ENCODE results near the gene UGT1A8. TPM values are rescaled to one million over a fixed set of nuclear protein-coding genes. Genes with fewer than 3 reads are reported as not detected.

The UGT1A8 gene
- total and polyA plus RNA-seq, 7 donors = 1.8 to 8.8 (median 7.4) TPM; not detected in 4

DNA sequence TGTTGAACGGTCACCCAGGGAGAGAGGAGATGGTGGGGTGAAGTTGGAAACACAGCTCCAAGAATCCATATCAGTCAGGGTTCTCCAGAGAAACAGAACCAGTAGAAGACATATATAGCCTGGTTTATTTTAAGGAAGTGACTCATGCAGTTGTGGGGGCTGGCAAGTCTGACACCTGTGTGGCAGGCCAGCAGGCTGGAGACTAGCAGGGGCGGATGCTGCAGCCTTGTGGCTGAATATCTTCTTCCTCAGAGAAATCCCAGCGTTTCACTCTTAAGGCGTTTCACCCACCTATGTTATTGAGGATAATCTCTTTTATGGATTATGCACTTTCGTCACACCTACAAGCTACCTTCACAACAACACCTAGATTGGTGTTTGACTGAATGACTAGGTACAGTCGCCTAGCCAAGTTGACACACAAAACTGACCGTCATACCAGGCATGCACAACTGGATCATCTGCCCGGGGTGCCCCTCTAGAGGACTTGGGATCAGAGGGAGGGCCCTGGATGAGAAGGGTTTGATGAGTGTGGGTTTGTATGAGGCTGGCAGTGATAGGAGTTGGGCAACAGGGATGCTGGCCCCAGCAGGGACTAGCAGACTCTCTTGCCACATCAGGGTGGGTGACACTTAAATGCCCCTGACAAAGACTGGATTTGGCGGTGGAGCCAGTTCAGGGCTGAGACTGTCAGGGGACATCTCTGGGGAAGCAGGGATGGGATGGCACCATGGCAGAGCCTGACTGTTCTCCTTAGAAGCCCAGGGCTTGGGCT lies 184.1 kb downstream of the UGT1A8 start:
- 75 to 82% methylated on average over 9 of the region's 9 CpGs for WGBS, 2 donors
- TF ChIP-seq, protein P1, sequence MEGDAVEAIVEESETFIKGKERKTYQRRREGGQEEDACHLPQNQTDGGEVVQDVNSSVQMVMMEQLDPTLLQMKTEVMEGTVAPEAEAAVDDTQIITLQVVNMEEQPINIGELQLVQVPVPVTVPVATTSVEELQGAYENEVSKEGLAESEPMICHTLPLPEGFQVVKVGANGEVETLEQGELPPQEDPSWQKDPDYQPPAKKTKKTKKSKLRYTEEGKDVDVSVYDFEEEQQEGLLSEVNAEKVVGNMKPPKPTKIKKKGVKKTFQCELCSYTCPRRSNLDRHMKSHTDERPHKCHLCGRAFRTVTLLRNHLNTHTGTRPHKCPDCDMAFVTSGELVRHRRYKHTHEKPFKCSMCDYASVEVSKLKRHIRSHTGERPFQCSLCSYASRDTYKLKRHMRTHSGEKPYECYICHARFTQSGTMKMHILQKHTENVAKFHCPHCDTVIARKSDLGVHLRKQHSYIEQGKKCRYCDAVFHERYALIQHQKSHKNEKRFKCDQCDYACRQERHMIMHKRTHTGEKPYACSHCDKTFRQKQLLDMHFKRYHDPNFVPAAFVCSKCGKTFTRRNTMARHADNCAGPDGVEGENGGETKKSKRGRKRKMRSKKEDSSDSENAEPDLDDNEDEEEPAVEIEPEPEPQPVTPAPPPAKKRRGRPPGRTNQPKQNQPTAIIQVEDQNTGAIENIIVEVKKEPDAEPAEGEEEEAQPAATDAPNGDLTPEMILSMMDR (IDR thresholded peaks at IDR 0.05) = no peak
- TF ChIP-seq POLR2AphosphoS5 (IDR thresholded peaks at IDR 0.05) = no peak
- TF ChIP-seq POLR2A (IDR thresholded peaks at IDR 0.05) = no peak
- TF ChIP-seq EP300 (IDR thresholded peaks at IDR 0.05) = no peak
- Histone ChIP-seq H3K9me3 (no peaks in the 10 kb centered on the region), H3K27me3 (no peaks in the 10 kb centered on the region), H3K4me1 (no peaks in the 10 kb centered on the region), H3K4me3 (no peak overlapping the region), H3K27ac (no peak overlapping the region), H3K36me3 (no peaks in the 10 kb centered on the region)
- no peak for DNase-seq
- intact Hi-C loops (cut with DNase I) = no loop called here

DNA sequence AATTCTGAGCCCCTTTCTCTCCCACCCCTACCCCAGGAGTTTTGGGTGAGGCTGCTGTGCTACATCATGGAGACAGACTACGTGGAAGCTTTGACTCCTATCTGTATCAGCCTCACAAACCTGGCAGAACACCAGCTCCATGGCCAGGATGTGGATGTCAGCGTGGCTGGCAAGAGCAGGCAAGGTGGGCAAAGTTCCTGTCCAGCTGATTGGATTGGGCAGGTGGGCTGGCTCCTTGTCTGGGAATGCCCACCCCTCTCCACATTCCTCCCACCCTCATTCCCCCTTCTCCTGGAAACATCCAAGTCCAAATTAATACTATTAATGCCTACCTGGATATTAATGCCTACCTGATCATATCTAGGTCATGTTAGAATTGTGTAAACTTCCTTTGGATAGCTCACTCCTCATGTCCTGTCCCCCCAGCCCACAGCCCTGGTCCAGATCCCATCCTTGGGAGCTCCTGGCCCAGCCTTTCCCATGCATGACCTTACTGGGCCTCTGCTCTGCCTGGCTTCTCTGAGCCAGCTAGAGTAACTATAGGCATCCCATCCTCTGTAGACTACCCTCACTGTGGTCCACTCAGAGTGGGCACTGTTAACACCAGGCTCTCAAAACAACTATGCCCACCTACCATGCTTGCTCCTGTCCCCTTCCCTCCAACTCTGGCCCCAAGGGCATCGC lies 184.8 kb downstream of the UGT1A8 start:
- no peak for DNase-seq
- Histone ChIP-seq H3K4me1 (no peaks in the 10 kb centered on the region), H3K4me3 (no peak overlapping the region), H3K27me3 (no peaks in the 10 kb centered on the region), H3K9me3 (no peaks in the 10 kb centered on the region), H3K36me3 (no peaks in the 10 kb centered on the region), H3K27ac (no peak overlapping the region)
- TF ChIP-seq POLR2A (IDR thresholded peaks at IDR 0.05) (no peak), POLR2AphosphoS5 (IDR thresholded peaks at IDR 0.05) (no peak), EP300 (IDR thresholded peaks at IDR 0.05) (no peak)
- TF ChIP-seq, protein P1 (IDR thresholded peaks at IDR 0.05) = no peak
- intact Hi-C loops (cut with DNase I) = no loop called here
- WGBS, 2 donors = 78 to 82% methylated on average over 3 of the region's 3 CpGs

DNA sequence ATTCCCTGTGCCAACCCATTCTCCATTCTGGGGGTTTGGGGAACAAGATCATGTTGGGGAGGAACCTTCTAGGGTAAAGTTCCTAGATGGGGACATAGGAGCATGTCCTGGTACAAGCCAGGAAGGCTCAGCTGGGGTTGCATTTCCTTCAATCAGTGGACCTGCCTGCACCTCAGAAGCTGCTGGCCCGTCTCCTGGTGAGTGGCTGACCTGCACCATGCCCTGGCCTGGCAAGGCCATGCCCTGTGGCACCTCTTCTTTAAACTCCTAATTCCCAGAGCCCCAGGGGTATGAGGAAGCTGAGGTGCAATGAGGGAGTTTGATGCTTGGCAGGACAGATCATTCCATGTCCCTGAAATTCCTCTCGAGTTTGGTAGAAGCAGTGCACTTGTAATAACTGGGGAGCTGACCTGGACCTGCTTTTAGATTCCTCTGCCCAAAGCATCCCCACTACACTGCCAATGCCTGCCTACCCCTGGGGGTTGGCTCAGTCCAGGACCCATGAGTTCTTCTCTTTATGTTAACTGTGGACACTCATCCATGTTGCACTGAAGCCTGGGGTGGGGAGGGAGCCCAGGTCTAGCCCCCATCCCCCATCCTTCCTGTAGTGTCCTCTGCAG lies 186.0 kb downstream of the UGT1A8 start:
- Histone ChIP-seq H3K36me3 (no peaks in the 10 kb centered on the region), H3K4me3 (no peak overlapping the region), H3K27ac (no peak overlapping the region), H3K27me3 (no peaks in the 10 kb centered on the region), H3K4me1 (no peaks in the 10 kb centered on the region), H3K9me3 (no peaks in the 10 kb centered on the region)
- WGBS, 2 donors = 71 to 76% methylated on average over 2 of the region's 2 CpGs
- no peak for DNase-seq
- intact Hi-C loops (cut with DNase I) = no loop called here
- TF ChIP-seq, protein P1 (IDR thresholded peaks at IDR 0.05) = no peak
- TF ChIP-seq POLR2AphosphoS5 (IDR thresholded peaks at IDR 0.05) = no peak

DNA sequence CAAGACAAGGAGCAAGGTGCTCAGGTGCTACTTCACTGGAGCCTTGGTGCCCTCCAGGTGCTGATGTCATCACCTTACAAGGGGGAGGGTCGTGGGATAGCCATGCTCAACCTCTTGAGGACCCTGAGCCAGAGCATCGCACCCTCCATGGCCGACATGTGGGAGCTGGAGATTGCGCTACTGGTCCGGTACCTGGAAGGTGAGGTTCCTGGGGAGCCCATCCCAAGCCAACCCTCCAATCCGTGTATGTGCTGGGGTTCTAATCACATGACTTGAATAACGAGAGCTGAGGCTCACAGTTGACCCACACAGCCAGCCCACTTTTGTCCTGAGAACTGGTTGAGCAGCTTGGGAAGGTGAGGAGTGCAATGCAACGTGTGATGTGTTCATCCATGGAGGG lies 186.6 kb downstream of the UGT1A8 start:
- no peak for TF ChIP-seq EP300 (IDR thresholded peaks at IDR 0.05)
- TF ChIP-seq POLR2AphosphoS5 (IDR thresholded peaks at IDR 0.05) = no peak
- TF ChIP-seq POLR2A (IDR thresholded peaks at IDR 0.05) = no peak
- TF ChIP-seq, protein P1 (IDR thresholded peaks at IDR 0.05) = no peak
- Histone ChIP-seq H3K36me3 (no peaks in the 10 kb centered on the region), H3K27me3 (peaks cover 0 to 5% (median 0%) of the 10 kb centered on the region in 3 donors), H3K4me1 (no peaks in the 10 kb centered on the region), H3K4me3 (no peak overlapping the region), H3K9me3 (no peaks in the 10 kb centered on the region), H3K27ac (no peak overlapping the region)
- peak; percentile 43 for DNase-seq
- intact Hi-C loops (cut with DNase I) = no loop called here
- WGBS, 2 donors = 66 to 75% methylated on average over 8 of the region's 8 CpGs

Data from sigmoid colon (tissue), 7 donors.